Duodenal mucosa (tissue), 2 donors: ENCODE measurements around the gene AKR1B15.
"Not testable (repeated sequence)": the region's sequence is repeated elsewhere in the genome, so short reads cannot be mapped to it uniquely, and the experiment has no call there.

Experiments used
- H3K27ac ChIP-seq: one replicate; pipeline ENCODE4 v1.7.0; 2013; ENCODE audit warnings: low read depth, low read length
- H3K27me3 ChIP-seq, 2 donors: one replicate each; pipeline ENCODE4 v1.7.0; 2013; ENCODE audit warnings: low read length in 2 of 2, control low read depth in 1 of 2; ENCODE audit not compliant: insufficient read depth in 2 of 2, control insufficient read depth in 1 of 2
- H3K36me3 ChIP-seq, 2 donors: one replicate each; pipeline ENCODE4 v1.7.0; 2013; ENCODE audit warnings: low read length in 2 of 2, control low read depth in 1 of 2; ENCODE audit not compliant: insufficient read depth in 2 of 2, control insufficient read depth in 1 of 2
- H3K4me1 ChIP-seq, 2 donors: one replicate each; pipeline ENCODE4 v1.7.0; 2013; ENCODE audit warnings: low read length in 2 of 2, control low read depth in 1 of 2; ENCODE audit not compliant: insufficient read depth in 2 of 2, control insufficient read depth in 1 of 2
- H3K4me3 ChIP-seq, 2 donors: one replicate each; pipeline ENCODE4 v1.7.0; 2013; ENCODE audit warnings: low read length in 2 of 2, low read depth in 1 of 2
- H3K9ac ChIP-seq, 2 donors: one replicate each; pipeline ENCODE4 v1.7.0; 2013; ENCODE audit warnings: low read length in 2 of 2, low read depth in 1 of 2
- H3K9me3 ChIP-seq, 2 donors: one replicate each; pipeline ENCODE4 v1.7.0; 2013; ENCODE audit warnings: low read length in 2 of 2, control low read depth in 1 of 2; ENCODE audit not compliant: control insufficient read depth in 1 of 2

Gene AKR1B15

GRCh38 chr7:134541501-134542194 lies 7.3 kb upstream of the AKR1B15 start:
- H3K9me3 ChIP-seq: not testable (repeated sequence)

DNA sequence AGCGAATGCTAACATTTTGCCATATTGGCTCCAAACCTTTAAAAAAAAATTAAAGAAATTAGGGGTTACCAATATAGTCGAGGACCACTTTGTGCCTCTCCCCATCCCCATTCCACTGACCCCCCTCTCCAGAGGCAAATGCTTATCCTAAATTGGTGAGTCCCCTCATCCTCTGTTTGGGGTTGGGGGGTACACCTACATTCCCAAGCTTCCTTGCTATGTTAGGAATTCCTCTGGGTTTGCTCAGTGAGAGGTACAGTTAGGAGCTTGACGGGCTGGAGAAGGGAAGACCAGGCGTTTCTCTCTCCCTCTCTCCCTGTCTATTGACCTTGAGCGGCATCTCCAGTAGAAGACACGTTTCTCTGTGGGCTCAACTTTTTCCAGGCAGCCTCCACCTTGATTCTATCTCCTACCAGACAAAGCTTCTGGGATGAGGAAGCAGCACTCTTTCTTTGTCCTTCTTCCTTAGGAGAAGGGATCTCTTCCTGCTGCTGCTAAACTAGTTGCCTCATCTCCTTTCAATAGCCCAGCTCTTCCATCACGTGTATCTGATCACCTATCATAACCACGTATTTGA lies 6.6 kb upstream of the AKR1B15 start:
- H3K4me3 ChIP-seq: no peak overlapping the region
- no peaks in the 10 kb centered on the region for H3K27me3 ChIP-seq
- no peak overlapping the region for H3K9ac ChIP-seq
- H3K4me1 ChIP-seq: peaks cover 4 to 5% of the 10 kb centered on the region in 2 donors
- peaks cover 2 to 40% of the 10 kb centered on the region in 2 donors for H3K36me3 ChIP-seq
- no peak overlapping the region for H3K27ac ChIP-seq
- no peaks in the 10 kb centered on the region for H3K9me3 ChIP-seq

More at GRCh38 chr7:134541501-134542194, 7.3 kb upstream of the AKR1B15 start:
- not testable (repeated sequence) for H3K27me3 ChIP-seq, H3K4me1 ChIP-seq, H3K4me3 ChIP-seq, H3K27ac ChIP-seq, H3K9ac ChIP-seq
- H3K36me3 ChIP-seq: peaks cover 2 to 40% of the 10 kb centered on the region in 2 donors

- Histone ChIP-seq H3K4me1 (peaks cover 5 to 9% of the 10 kb centered on the region in 2 donors), H3K9me3 (no peaks in the 10 kb centered on the region), H3K9ac (no peak overlapping the region), H3K36me3 (peaks cover 2 to 16% of the 10 kb centered on the region in 2 donors), H3K27me3 (no peaks in the 10 kb centered on the region), H3K4me3 (no peak overlapping the region), H3K27ac (no peak overlapping the region)
These were observed 3.5 kb upstream of the AKR1B15 start for GRCh38 chr7:134545380-134545779.

- peaks cover 2 to 11% of the 10 kb centered on the region in 2 donors for H3K36me3 ChIP-seq
- H3K4me1 ChIP-seq: peaks cover 5 to 9% of the 10 kb centered on the region in 2 donors
- H3K27ac ChIP-seq: no peak overlapping the region
- no peaks in the 10 kb centered on the region for H3K9me3 ChIP-seq
- no peak overlapping the region for H3K4me3 ChIP-seq
- H3K27me3 ChIP-seq: no peaks in the 10 kb centered on the region
- no peak overlapping the region for H3K9ac ChIP-seq
These were observed 3.0 kb upstream of the AKR1B15 start for GRCh38 chr7:134545918-134546317.

DNA sequence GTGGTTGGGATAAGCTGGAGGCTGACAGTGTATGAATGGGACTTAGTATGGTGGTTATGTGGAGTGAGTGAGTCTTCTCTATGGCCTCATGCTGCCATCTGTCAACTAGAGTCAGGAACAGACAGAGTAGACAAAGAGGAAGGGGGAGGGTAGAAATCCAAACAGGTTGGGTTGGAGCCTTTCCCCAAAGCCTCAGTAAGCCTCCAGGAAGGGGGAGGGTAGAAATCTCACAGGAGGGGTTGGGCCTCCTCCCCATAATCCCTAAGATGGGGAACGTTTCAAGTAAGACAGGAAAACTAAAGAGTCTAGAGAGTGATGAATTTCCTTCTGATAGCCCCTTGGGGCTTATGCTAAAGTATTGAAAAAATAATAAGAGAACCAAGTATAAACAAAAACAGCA lies 2.0 kb upstream of the AKR1B15 start:
- Histone ChIP-seq H3K27me3 (no peaks in the 10 kb centered on the region), H3K4me3 (peak overlapping the region in 1 of 2 donors; percentile 54), H3K36me3 (peaks cover 0 to 2% of the 10 kb centered on the region in 2 donors), H3K9ac (no peak overlapping the region), H3K27ac (no peak overlapping the region), H3K4me1 (peaks cover 5 to 9% of the 10 kb centered on the region in 2 donors), H3K9me3 (no peaks in the 10 kb centered on the region)

DNA sequence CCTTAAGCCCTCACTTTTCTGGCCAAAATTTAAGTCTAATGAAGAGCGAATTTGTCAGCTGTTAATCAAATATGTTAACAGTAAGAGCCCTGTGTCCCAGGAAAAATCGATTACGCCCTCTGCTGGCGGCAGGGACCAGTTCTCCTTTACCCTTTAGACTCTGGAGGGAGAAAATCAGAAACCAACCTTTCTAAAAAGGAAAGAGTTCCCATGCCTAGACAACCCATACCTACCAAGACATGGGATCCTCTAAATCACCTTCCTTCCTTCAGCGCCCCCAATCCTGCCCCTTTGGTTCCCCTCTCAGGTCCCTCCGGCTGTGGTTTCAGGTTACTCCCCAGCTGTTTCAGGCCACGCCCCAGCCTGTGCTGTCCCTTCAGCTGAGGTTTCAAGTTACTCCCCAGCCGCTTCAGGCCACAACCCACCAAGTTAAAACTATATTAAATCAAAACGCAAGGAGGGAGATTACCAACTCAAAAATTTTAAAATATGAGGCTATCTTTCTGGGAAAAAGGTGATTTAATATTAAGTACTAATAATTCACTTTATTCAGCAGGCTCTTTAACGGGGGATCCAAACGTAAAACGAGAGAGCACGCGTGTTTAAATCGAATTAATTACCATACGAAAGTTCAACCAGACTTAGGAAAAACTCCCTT lies 1.4 kb upstream of the AKR1B15 start:
- peak overlapping the region; percentile 54 to 67 for H3K4me3 ChIP-seq
- peaks cover 5 to 9% of the 10 kb centered on the region in 2 donors for H3K4me1 ChIP-seq
- H3K9me3 ChIP-seq: no peaks in the 10 kb centered on the region
- H3K36me3 ChIP-seq: no peaks in the 10 kb centered on the region
- H3K27me3 ChIP-seq: no peaks in the 10 kb centered on the region
- peak overlapping the region; percentile 48 to 65 for H3K9ac ChIP-seq
- H3K27ac ChIP-seq: no peak overlapping the region

- H3K4me1 ChIP-seq: peaks cover 5 to 9% of the 10 kb centered on the region in 2 donors
- H3K9me3 ChIP-seq: no peaks in the 10 kb centered on the region
- H3K9ac ChIP-seq: no peak overlapping the region
- no peaks in the 10 kb centered on the region for H3K36me3 ChIP-seq
- no peak overlapping the region for H3K27ac ChIP-seq
- H3K27me3 ChIP-seq: no peaks in the 10 kb centered on the region
- no peak overlapping the region for H3K4me3 ChIP-seq
These were observed 456 bp downstream of the AKR1B15 start for GRCh38 chr7:134549366-134549765.

- Histone ChIP-seq H3K27me3 (no peaks in the 10 kb centered on the region), H3K27ac (no peak overlapping the region), H3K4me3 (no peak overlapping the region), H3K36me3 (no peaks in the 10 kb centered on the region), H3K9me3 (no peaks in the 10 kb centered on the region), H3K4me1 (peaks cover under 1 to 7% of the 10 kb centered on the region in 2 donors), H3K9ac (no peak overlapping the region)
These were observed 3.2 kb downstream of the AKR1B15 start for GRCh38 chr7:134552105-134552504.

DNA sequence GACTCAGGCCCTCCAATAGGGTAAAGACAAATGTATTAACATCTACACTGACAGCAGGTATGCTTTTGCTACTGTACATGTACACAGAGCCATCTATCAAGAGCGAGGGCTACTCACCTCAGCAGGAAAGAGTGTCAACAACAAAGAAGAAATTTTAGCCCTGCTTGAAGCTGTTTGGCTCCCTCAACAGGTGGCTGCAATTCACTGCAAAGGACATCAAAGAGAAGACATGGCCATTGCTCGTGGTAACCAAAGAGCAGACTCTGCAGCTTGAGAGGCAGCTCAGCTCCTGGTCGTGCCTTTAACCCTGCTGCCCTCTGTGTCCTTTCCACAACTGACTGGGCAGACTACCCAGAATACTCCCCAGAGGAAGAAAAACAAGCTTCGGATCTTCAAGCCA lies 5.1 kb downstream of the AKR1B15 start:
- H3K9ac ChIP-seq: no peak overlapping the region
- H3K4me3 ChIP-seq: no peak overlapping the region
- no peaks in the 10 kb centered on the region for H3K27me3 ChIP-seq
- no peaks in the 10 kb centered on the region for H3K9me3 ChIP-seq
- H3K27ac ChIP-seq: no peak overlapping the region
- H3K4me1 ChIP-seq: no peaks in the 10 kb centered on the region
- no peaks in the 10 kb centered on the region for H3K36me3 ChIP-seq

GRCh38 chr7:134554417-134554966 lies 5.6 kb downstream of the AKR1B15 start:
- Histone ChIP-seq H3K9ac (no peak overlapping the region), H3K27me3 (no peaks in the 10 kb centered on the region), H3K9me3 (no peaks in the 10 kb centered on the region), H3K36me3 (no peaks in the 10 kb centered on the region), H3K4me3 (no peak overlapping the region), H3K4me1 (no peaks in the 10 kb centered on the region), H3K27ac (no peak overlapping the region)
